Left lung (tissue), 10 donors: Measurements from ENCODE around the gene OTUB1. TPM values are rescaled to one million over a fixed set of nuclear protein-coding genes. Genes with fewer than 3 reads are reported as not detected.

ENCODE experiments used
- ATAC-seq: fragments of 200-7000 bp; cut with Tn5 transposase; one replicate; pipeline ENCODE4 v1.9.1; 2020; ENCODE audit warnings: moderate library complexity
- DNase-seq, 4 donors: peaks; one replicate each; pipeline ENCODE4 v3.0.0-alpha.2; 2013 to 2020
- H3K27ac ChIP-seq, 2 donors: fragments of 200-600 bp; sonication (generic) in 1 of 2; one replicate each; pipeline versions ENCODE4 v1.5.0 to v1.8.0; 2020 to 2021
- H3K27me3 ChIP-seq, 2 donors: fragments of 200-600 bp; sonication (generic) in 1 of 2; one replicate each; pipeline versions ENCODE4 v1.5.0 to v1.8.0; 2020 to 2021
- H3K36me3 ChIP-seq, 2 donors: fragments of 200-600 bp; sonication (generic) in 1 of 2; one replicate each; pipeline versions ENCODE4 v1.5.0 to v1.8.0; 2020 to 2021
- H3K4me1 ChIP-seq, 2 donors: fragments of 200-600 bp; one replicate each; pipeline ENCODE4 v1.8.0; 2021
- H3K4me3 ChIP-seq, 2 donors: fragments of 200-600 bp; sonication (generic) in 1 of 2; one replicate each; pipeline versions ENCODE4 v1.5.0 to v1.8.0; 2020 to 2021; ENCODE audit warnings: mild to moderate bottlenecking in 1 of 2
- H3K9me3 ChIP-seq, 2 donors: fragments of 200-600 bp; sonication (generic) in 1 of 2; one replicate each; pipeline versions ENCODE4 v1.5.0 to v1.8.0; 2020 to 2021
- CTCF ChIP-seq, 2 donors: fragments of 200-600 bp; sonication (generic) in 1 of 2; IDR thresholded peaks; one replicate each; pipeline versions ENCODE4 v1.5.0 to v1.8.0; 2021; ENCODE audit warnings: antibody characterized with exemption in 2 of 2
- intact Hi-C, 2 donors: fragments of 100-400 bp; cut with DNase I; formaldehyde crosslinking; loops; one replicate each; pipeline versions ENCODE4 v1.11.2 to v1.14.2; 2022
- polyA plus RNA-seq, 6 donors: library from polyadenylated mRNA; unstranded; fragments of 120-200 nt; gene quantifications; one replicate each; pipeline ENCODE4 v1.2.1, GENCODE V29; 2013; ENCODE audit not compliant: insufficient read length in 6 of 6
- total RNA-seq, 2 donors: library from RNA; stranded (reverse); fragmentation: NEBNext Ultra II Directional; extraction: Animal tissue kit (Norgen Biotek cat#: 25700); gene quantifications; one replicate each; pipeline ENCODE4 v1.2.1, GENCODE V29; 2021
- donor health status: DM: no; HTN: yes; CAD: no.
- donor health status: DM: no; HTN: no; CAD: no.

The OTUB1 gene
- total and polyA plus RNA-seq, 8 donors: 65.0 to 94.8 (median 83.1) TPM

- Histone ChIP-seq H3K27ac (no peak overlapping the region), H3K9me3 (no peaks in the 10 kb centered on the region), H3K4me3 (peak overlapping the region; percentile 67 to 69), H3K27me3 (no peaks in the 10 kb centered on the region), H3K36me3 (no peaks in the 10 kb centered on the region), H3K4me1 (peaks cover 11 to 33% of the 10 kb centered on the region in 2 donors)
- DNase-seq: peak in 2 of 4 donors; percentile 18 to 59
- ATAC-seq: peak; percentile 4
- no peak for TF ChIP-seq CTCF (IDR thresholded peaks at IDR 0.05)
- intact Hi-C loops: no loop called here
Measured at GRCh38 chr11:63939397-63939891, 46.8 kb upstream of the OTUB1 start.

GRCh38 chr11:63940786-63941185 is 45.5 kb upstream of the OTUB1 start:
- Histone ChIP-seq H3K4me3 (no peak overlapping the region), H3K27ac (peak overlapping the region in 1 of 2 donors; percentile 45), H3K27me3 (no peaks in the 10 kb centered on the region), H3K4me1 (peaks cover 14 to 33% of the 10 kb centered on the region in 2 donors), H3K9me3 (no peaks in the 10 kb centered on the region), H3K36me3 (no peaks in the 10 kb centered on the region)
- ATAC-seq (no peak), DNase-seq (no peak)
- intact Hi-C loops: loop anchor here (5.0 to 10.0 kb wide), 3 partner anchors 103 to 176 kb away; partner anchors contain the start of genes MARK2 (in 2 of the 2) and ZFTA (in 1 of the 2)
- TF ChIP-seq CTCF (IDR thresholded peaks at IDR 0.05): no peak

DNA sequence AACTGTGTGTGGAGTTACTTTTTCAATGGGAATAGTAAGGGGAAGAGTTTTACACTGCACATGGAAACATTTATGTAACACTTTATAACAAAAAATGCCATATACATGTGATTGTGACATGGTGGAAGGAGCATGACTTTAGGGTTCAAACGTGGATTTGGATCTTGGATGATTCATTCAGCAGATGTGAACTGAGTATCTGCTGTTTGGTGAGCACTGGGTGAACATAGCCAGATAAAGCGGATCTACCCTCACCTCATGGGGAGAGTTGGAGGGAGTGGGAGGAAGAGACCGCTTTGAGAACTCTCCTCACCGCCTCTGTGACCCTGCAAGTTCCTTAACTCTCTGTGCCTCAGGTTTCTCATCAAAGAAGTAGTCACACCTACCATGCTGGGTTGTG is 44.3 kb upstream of the OTUB1 start:
- no peak for DNase-seq
- no peak overlapping the region for H3K4me3 ChIP-seq
- no peaks in the 10 kb centered on the region for H3K27me3 ChIP-seq
- no peak for ATAC-seq
- H3K36me3 ChIP-seq: peaks cover 0 to 4% of the 10 kb centered on the region in 2 donors
- H3K9me3 ChIP-seq: no peaks in the 10 kb centered on the region
- TF ChIP-seq CTCF (IDR thresholded peaks at IDR 0.05): no peak
- H3K4me1 ChIP-seq: peaks cover 14 to 33% of the 10 kb centered on the region in 2 donors
- intact Hi-C loops: loop anchor here (5.0 to 10.0 kb wide), 3 partner anchors 105 to 177 kb away; partner anchors contain the start of genes MARK2 (in 2 of the 2) and ZFTA (in 1 of the 2)
- H3K27ac ChIP-seq: no peak overlapping the region

GRCh38 chr11:63942803-63943202 is 43.4 kb upstream of the OTUB1 start:
- peaks cover 14 to 33% of the 10 kb centered on the region in 2 donors for H3K4me1 ChIP-seq
- H3K36me3 ChIP-seq: peaks cover 0 to 9% of the 10 kb centered on the region in 2 donors
- DNase-seq: no peak
- H3K4me3 ChIP-seq: no peak overlapping the region
- no peak for ATAC-seq
- intact Hi-C loops: loop anchor here (5.0 to 10.0 kb wide), 3 partner anchors 106 to 178 kb away; partner anchors contain the start of genes MARK2 (in 2 of the 2) and ZFTA (in 1 of the 2)
- no peak for TF ChIP-seq CTCF (IDR thresholded peaks at IDR 0.05)
- H3K9me3 ChIP-seq: no peaks in the 10 kb centered on the region
- H3K27me3 ChIP-seq: no peaks in the 10 kb centered on the region
- H3K27ac ChIP-seq: no peak overlapping the region

GRCh38 chr11:63944987-63945386 is 41.3 kb upstream of the OTUB1 start:
- DNase-seq (no peak), ATAC-seq (no peak)
- Histone ChIP-seq H3K36me3 (peaks cover 0 to 24% of the 10 kb centered on the region in 2 donors), H3K4me3 (no peak overlapping the region), H3K27ac (no peak overlapping the region), H3K9me3 (no peaks in the 10 kb centered on the region), H3K4me1 (peaks cover 10 to 18% of the 10 kb centered on the region in 2 donors), H3K27me3 (no peaks in the 10 kb centered on the region)
- intact Hi-C loops: loop anchor here (5.0 to 10.0 kb wide), 3 partner anchors 108 to 180 kb away; partner anchors contain the start of genes MARK2 (in 2 of the 2) and ZFTA (in 1 of the 2)
- no peak for TF ChIP-seq CTCF (IDR thresholded peaks at IDR 0.05)
